ENCODE data around the gene MIA.
"Not testable (repeated sequence)": the region's sequence is repeated elsewhere in the genome, so short reads cannot be mapped to it uniquely, and the experiment has no call there.

MIA gene

GRCh38 chr19:40774916-40775631, at the start of gene MIA:
Gene MIA, plus strand, starts transcription at chr19:40775521. Its CDS starts 22 bp downstream, at chr19:40775543.
- no peak within 1 kb of the TSS for H3K4me3 Mint-ChIP-seq
- H3K9me3 Mint-ChIP-seq: peaks cover 7% of the 10 kb centered on the region
- peak within 1 kb of the TSS; percentile 69 for H3K27ac Mint-ChIP-seq
- H3K27me3 Mint-ChIP-seq (ENCODE audit: low read depth): no peaks in the 10 kb centered on the region
- H3K36me3 Mint-ChIP-seq (ENCODE audit: low read depth): peaks cover 17% of the 10 kb centered on the region
- peaks cover 32% of the 10 kb centered on the region for H3K4me1 Mint-ChIP-seq (ENCODE audit: low read depth)

DNA sequence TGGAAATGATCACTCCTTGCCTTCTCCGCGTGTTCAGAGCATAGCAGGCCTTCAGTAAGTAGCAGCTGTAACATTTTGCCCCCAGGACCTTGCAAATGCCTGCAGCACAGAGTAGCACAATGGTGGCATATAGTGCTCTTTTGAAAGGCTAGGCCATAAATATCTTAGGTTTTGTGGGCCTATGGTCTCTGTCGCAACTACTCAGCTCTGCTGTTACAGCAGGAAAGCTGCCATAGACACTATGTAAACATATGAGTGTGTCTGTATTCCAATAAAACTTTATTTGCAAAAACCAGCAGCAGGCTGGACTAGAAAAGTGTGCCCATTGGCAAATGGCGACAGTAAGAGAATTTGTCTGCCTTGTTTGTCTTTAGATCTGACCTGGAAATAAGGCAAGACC, 49.0 kb upstream of the MIA start:
- peaks cover 35% of the 10 kb centered on the region for H3K36me3 Mint-ChIP-seq (ENCODE audit: low read depth)

GRCh38 chr19:40730065-40730464, 45.3 kb upstream of the MIA start:
- peaks cover 33% of the 10 kb centered on the region for H3K36me3 Mint-ChIP-seq (ENCODE audit: low read depth)
- not testable (repeated sequence) for H3K27ac Mint-ChIP-seq

More for the DNA sequence above, 49.0 kb upstream of the MIA start:
- H3K27me3 Mint-ChIP-seq (ENCODE audit: low read depth): no peaks in the 10 kb centered on the region
- no peak overlapping the region for H3K4me3 Mint-ChIP-seq
- H3K27ac Mint-ChIP-seq: no peak overlapping the region
- H3K4me1 Mint-ChIP-seq (ENCODE audit: low read depth): peaks cover 13% of the 10 kb centered on the region
- no peaks in the 10 kb centered on the region for H3K9me3 Mint-ChIP-seq

DNA sequence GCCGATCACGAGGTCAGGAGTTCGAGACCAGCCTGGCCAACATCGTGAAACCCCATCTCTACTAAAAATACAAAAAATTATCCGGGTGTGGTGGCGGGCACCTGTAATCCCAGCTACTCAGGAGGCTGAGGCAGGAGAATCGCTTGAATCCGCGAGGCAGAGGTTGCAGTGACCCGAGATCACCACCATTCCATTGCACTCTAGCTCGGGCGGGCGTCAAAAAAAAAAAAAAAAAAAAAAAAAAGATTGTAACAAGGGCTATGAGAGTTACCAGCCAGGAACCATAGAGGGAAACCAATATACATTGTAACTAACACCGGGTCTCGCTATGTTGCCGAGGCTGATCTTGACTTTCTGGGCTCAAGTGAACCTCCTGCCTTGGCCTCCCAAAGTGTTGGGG, 43.0 kb upstream of the MIA start:
- not testable (repeated sequence) for H3K9me3 Mint-ChIP-seq; H3K4me1 Mint-ChIP-seq (ENCODE audit: low read depth); H3K27me3 Mint-ChIP-seq (ENCODE audit: low read depth); H3K4me3 Mint-ChIP-seq; H3K27ac Mint-ChIP-seq
- peaks cover 36% of the 10 kb centered on the region for H3K36me3 Mint-ChIP-seq (ENCODE audit: low read depth)

More at GRCh38 chr19:40730065-40730464, 45.3 kb upstream of the MIA start:
- not testable (repeated sequence) for H3K4me3 Mint-ChIP-seq; H3K9me3 Mint-ChIP-seq; H3K4me1 Mint-ChIP-seq (ENCODE audit: low read depth); H3K27me3 Mint-ChIP-seq (ENCODE audit: low read depth)

- H3K4me1 Mint-ChIP-seq (ENCODE audit: low read depth): peaks cover 2% of the 10 kb centered on the region
- no peaks in the 10 kb centered on the region for H3K9me3 Mint-ChIP-seq
- no peaks in the 10 kb centered on the region for H3K27me3 Mint-ChIP-seq (ENCODE audit: low read depth)
- no peak overlapping the region for H3K4me3 Mint-ChIP-seq
- H3K27ac Mint-ChIP-seq: no peak overlapping the region
- peaks cover 37% of the 10 kb centered on the region for H3K36me3 Mint-ChIP-seq (ENCODE audit: low read depth)
These were observed 42.2 kb upstream of the MIA start for GRCh38 chr19:40733149-40733548.

DNA sequence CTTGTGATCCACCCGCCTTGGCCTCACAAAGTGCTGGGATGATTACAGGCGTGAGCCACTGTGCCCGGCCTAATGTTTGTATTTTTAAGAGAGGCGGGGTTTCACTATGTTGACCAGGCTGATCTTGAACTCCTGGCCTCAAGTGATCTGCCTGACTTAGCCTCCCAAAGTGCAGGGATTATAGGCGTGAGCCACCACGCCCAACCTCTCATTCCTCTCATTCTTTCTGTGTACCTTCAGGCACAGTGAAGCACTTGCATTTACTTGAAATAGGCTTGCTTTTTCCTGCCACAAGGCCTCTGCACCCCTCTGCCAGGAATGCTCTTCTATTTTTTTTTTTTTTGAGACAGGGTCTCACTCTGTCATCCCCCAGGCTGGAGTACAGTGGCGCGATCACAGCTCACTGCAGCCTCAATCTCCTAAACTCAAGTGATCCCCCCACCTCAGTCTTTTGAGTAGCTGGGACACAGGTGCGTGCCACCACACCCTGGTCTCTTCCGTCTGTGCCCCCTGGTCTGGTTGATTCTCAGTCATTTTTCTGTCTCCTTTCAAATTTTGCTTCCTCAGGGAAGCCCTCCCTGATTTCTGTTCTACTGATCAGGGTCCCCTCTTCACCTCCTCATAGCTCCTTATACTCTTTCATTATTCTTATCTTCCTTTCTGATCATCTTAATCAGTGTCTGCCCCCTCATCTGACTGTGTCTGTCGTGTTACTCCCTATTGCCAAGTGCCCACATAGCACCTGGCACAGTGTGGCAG, 40.1 kb upstream of the MIA start:
- H3K4me3 Mint-ChIP-seq: no peak overlapping the region
- H3K27me3 Mint-ChIP-seq (ENCODE audit: low read depth): no peaks in the 10 kb centered on the region
- no peaks in the 10 kb centered on the region for H3K9me3 Mint-ChIP-seq
- peaks cover 6% of the 10 kb centered on the region for H3K4me1 Mint-ChIP-seq (ENCODE audit: low read depth)
- peaks cover 40% of the 10 kb centered on the region for H3K36me3 Mint-ChIP-seq (ENCODE audit: low read depth)
- H3K27ac Mint-ChIP-seq: no peak overlapping the region

GRCh38 chr19:40736661-40737060, 38.7 kb upstream of the MIA start:
- Mint-ChIP-seq H3K27ac (no peak overlapping the region), H3K4me3 (no peak overlapping the region), H3K4me1 (ENCODE audit: low read depth) (peaks cover 6% of the 10 kb centered on the region), H3K9me3 (no peaks in the 10 kb centered on the region), H3K36me3 (ENCODE audit: low read depth) (peaks cover 32% of the 10 kb centered on the region), H3K27me3 (ENCODE audit: low read depth) (no peaks in the 10 kb centered on the region)

DNA sequence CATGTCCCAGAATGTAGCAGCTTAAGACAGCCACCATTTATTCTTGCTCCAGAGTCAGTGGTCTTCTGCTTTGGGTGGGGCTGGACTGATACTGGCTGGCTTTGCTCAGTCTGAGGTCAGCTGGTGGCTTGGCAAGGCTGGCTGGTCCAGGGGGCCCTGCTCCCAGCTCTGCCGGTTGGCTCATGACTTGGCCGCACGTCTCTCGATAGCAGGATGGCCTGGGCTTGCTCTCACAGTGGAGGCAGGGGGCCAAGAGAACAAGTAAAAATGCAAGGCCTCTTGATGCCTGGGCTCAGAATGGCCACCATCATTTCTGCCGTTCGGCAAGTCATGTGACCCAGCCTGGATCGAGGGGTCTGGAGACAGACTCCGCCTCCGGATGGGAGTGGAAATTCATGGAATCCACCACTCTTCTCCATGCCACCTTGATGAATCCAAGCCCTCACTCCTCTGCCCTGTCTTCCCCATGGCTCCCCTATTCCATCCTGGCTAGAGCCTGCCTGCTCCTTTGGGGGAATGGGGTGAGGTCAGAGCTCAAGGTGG, 38.1 kb upstream of the MIA start:
- Mint-ChIP-seq H3K27ac (no peak overlapping the region), H3K9me3 (no peaks in the 10 kb centered on the region), H3K36me3 (ENCODE audit: low read depth) (peaks cover 32% of the 10 kb centered on the region)

GRCh38 chr19:40739030-40739839, 36.1 kb upstream of the MIA start:
- H3K36me3 Mint-ChIP-seq (ENCODE audit: low read depth): peaks cover 18% of the 10 kb centered on the region
- H3K9me3 Mint-ChIP-seq: no peaks in the 10 kb centered on the region
- no peak overlapping the region for H3K4me3 Mint-ChIP-seq
- H3K27ac Mint-ChIP-seq: no peak overlapping the region
- peaks cover 4% of the 10 kb centered on the region for H3K4me1 Mint-ChIP-seq (ENCODE audit: low read depth)
- no peaks in the 10 kb centered on the region for H3K27me3 Mint-ChIP-seq (ENCODE audit: low read depth)

More for the DNA sequence above, 38.1 kb upstream of the MIA start:
- no peaks in the 10 kb centered on the region for H3K27me3 Mint-ChIP-seq (ENCODE audit: low read depth)
- H3K4me1 Mint-ChIP-seq (ENCODE audit: low read depth): peaks cover 6% of the 10 kb centered on the region
- H3K4me3 Mint-ChIP-seq: no peak overlapping the region

GRCh38 chr19:40739871-40740703, 35.2 kb upstream of the MIA start:
- peaks cover 4% of the 10 kb centered on the region for H3K4me1 Mint-ChIP-seq (ENCODE audit: low read depth)
- peaks cover 16% of the 10 kb centered on the region for H3K36me3 Mint-ChIP-seq (ENCODE audit: low read depth)
- H3K27me3 Mint-ChIP-seq (ENCODE audit: low read depth): no peaks in the 10 kb centered on the region
- no peak overlapping the region for H3K4me3 Mint-ChIP-seq
- H3K27ac Mint-ChIP-seq: no peak overlapping the region
- no peaks in the 10 kb centered on the region for H3K9me3 Mint-ChIP-seq

GRCh38 chr19:40740747-40741146, 34.6 kb upstream of the MIA start:
- peaks cover 11% of the 10 kb centered on the region for H3K36me3 Mint-ChIP-seq (ENCODE audit: low read depth)
- no peak overlapping the region for H3K4me3 Mint-ChIP-seq
- H3K27me3 Mint-ChIP-seq (ENCODE audit: low read depth): no peaks in the 10 kb centered on the region
- H3K27ac Mint-ChIP-seq: no peak overlapping the region
- H3K9me3 Mint-ChIP-seq: no peaks in the 10 kb centered on the region
- peaks cover 4% of the 10 kb centered on the region for H3K4me1 Mint-ChIP-seq (ENCODE audit: low read depth)

DNA sequence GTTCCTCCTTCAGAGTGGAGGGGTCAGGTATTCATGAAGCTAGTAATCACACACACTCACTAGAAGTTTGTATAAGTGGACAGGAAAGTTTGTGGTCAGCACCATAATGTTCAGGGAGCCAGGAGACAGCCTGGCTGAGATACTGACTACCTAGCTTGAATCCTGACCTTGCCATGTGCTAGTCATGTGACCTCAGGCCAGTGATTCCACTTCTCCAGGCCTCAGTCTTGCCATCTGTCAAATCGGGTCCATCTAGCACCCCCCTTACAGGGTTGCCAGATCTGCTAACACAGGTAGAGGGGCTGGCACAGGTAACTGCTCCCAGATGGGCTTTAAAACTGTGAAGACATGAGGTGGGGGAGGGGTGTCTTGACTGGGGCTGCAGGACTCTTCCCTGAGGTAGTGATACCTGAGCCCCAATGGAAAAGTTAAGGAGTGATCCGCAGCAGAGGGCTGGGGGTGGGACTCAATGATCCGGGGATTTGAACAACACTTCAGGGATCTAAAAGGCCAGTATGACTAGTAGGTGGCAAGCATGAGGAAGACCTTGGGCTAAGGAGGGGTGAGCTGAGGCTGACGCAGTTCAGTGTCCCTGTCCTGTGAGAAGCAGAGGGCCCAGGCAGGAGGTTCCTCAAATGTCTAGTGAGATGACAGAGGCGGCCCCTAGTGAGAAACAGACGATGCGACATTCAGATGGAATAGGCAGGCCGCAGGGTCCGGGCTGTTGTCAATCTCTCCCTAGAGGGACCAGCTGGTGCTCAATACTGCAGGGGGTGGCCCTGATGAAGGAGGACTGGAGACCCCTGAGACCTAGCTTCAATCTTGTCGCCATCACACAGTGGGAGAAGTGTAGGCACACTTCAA, 33.6 kb upstream of the MIA start:
- Mint-ChIP-seq H3K4me1 (ENCODE audit: low read depth) (peaks cover 4% of the 10 kb centered on the region), H3K4me3 (no peak overlapping the region), H3K9me3 (no peaks in the 10 kb centered on the region), H3K36me3 (ENCODE audit: low read depth) (peaks cover 10% of the 10 kb centered on the region), H3K27ac (no peak overlapping the region), H3K27me3 (ENCODE audit: low read depth) (no peaks in the 10 kb centered on the region)

- Mint-ChIP-seq H3K36me3 (ENCODE audit: low read depth) (peaks cover 7% of the 10 kb centered on the region), H3K27ac (no peak overlapping the region), H3K9me3 (no peaks in the 10 kb centered on the region)
These were observed 32.8 kb upstream of the MIA start for GRCh38 chr19:40742477-40742876.

More at GRCh38 chr19:40742477-40742876, 32.8 kb upstream of the MIA start:
- Mint-ChIP-seq H3K27me3 (ENCODE audit: low read depth) (no peaks in the 10 kb centered on the region), H3K4me3 (no peak overlapping the region), H3K4me1 (ENCODE audit: low read depth) (peaks cover 4% of the 10 kb centered on the region)
